Measurements from ENCODE around the gene MECP2.

DNA sequence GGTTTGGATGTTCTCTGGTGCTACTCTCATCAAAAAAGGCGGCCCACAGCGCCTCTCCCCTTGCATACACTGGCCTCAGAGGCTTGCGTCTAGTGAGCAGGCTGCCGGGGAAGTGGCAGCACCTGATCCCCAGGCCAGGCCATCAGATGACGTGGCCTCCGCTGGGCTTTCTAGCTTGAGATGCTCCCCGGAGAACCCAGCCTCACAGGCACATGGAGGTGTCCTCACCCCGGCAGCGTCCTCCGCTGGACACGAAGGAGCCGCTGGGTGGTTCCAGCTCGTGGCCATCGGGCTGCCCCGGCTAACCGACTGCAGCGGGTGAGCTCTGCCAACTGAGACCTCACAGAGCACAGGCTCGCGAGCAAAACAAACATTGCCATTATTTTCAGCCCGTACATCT is 90.6 kb downstream of the MECP2 start:
- TF ChIP-seq CTCF (IDR thresholded peaks at IDR 0.05) = no peak
- no peak for TF ChIP-seq POLR2A (IDR thresholded peaks at IDR 0.05)
